ENCODE measurements around the gene CD177. TPM values are rescaled to one million over a fixed set of nuclear protein-coding genes. Genes with fewer than 3 reads are reported as not detected.

CD177 gene
- polyA plus RNA-seq, 6 donors from 2014 or later, result 0.28 TPM; not detected in 5

DNA sequence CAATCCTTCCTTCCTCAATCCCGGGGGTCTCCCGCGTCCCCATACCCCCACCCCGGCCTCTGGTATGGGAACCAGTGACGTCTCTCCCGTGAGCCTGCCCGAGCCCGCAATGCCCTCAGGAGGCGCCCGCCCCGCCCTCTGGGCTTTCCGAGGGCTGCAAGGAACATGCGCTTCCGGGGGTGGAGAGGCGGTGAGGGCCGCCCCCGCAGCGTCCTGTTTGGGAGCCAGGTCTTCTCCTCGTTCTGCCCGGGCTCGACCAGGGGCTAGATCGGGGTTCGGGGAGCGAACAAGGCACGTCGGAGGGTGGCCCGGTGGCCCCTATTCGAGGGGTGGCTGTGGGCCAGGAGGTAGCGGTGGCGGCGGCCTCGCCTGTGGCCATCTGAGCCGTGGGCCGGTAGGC, 54.6 kb downstream of the CD177 start:
- peaks cover 0 to 15% (median 9%) of the 10 kb centered on the region in 7 donors for H3K9me3 Mint-ChIP-seq

DNA sequence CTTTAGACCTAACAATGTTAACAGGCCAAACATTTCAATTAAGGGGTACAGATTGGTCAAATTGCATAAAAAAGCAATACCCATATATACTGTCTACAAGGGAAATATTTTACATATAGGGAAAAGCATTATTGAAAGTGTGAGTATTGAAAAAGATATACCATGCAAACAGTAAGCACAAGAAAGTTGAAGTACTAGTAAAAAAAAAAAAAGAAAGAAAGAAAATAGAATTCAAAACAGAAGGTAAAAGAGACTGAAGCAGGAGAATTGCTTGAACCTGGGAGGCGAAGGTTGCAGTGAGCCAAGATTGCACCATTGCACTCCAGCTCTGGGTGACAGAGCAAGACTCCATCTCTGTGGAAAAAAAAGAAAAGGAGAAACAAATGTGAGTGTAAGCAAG, 55.9 kb downstream of the CD177 start:
- H3K4me3 Mint-ChIP-seq, result peak overlapping the region in 1 of 8 donors; percentile 37
- H3K27me3 Mint-ChIP-seq, result peaks cover 0 to 31% (median 17%) of the 10 kb centered on the region in 3 donors
- DNase-seq (no peak), ATAC-seq (ENCODE audit: low read depth in 2 of 2) (no peak)
- H3K9me3 Mint-ChIP-seq, result peaks cover 0 to 18% (median 9%) of the 10 kb centered on the region in 7 donors
- H3K36me3 Mint-ChIP-seq, result no peaks in the 10 kb centered on the region
- H3K4me1 Mint-ChIP-seq, result no peaks in the 10 kb centered on the region
- H3K27ac Mint-ChIP-seq, result no peak overlapping the region

More for the DNA sequence above, 54.6 kb downstream of the CD177 start:
- Mint-ChIP-seq H3K4me1 (no peaks in the 10 kb centered on the region), H3K27ac (peak overlapping the region in 1 of 6 donors; percentile 47), H3K27me3 (peaks cover 0 to 31% (median 17%) of the 10 kb centered on the region in 3 donors), H3K36me3 (no peaks in the 10 kb centered on the region), H3K4me3 (no peak overlapping the region)
- DNase-seq (no peak), ATAC-seq (ENCODE audit: low read depth in 2 of 2) (no peak)

DNA sequence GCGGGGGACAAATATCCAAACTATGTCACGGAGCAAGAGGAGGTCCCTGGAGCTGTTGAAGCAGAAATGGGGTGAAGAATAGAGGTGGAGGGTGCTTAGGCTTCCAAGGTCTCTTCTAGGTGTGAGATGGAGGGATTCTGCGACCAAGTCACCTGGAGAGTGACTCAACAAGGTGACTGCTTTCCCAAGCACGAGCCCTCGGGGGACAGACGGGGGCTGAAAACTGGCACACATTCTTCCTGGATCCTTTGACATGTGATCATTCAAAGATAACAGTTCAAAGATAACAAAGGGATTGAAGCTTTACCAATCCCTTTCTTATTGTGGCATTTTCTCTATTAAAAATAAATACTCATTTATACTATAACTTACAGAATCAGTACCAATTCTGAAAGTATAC, 59.0 kb downstream of the CD177 start:
- Mint-ChIP-seq H3K36me3 (no peaks in the 10 kb centered on the region), H3K27me3 (peaks cover 4 to 13% (median 10%) of the 10 kb centered on the region in 3 donors), H3K4me3 (no peak overlapping the region), H3K27ac (no peak overlapping the region), H3K9me3 (peaks cover 0 to 18% (median 10%) of the 10 kb centered on the region in 7 donors), H3K4me1 (peaks cover 5 to 13% (median 6%) of the 10 kb centered on the region in 3 donors)
- DNase-seq, result no peak
- no peak for ATAC-seq (ENCODE audit: low read depth in 2 of 2)

Other genes starting within 250 kb of the CD177 start
- gene PSG5, start 167.2 kb upstream of the CD177 start, polyA plus RNA-seq (ENCODE audit: low read depth in 6 of 6), result not detected
- gene PSG4, start 148.0 kb upstream of the CD177 start, polyA plus RNA-seq (ENCODE audit: low read depth in 6 of 6), result not detected
- gene PSG9, start 84.2 kb upstream of the CD177 start, polyA plus RNA-seq (ENCODE audit: low read depth in 6 of 6), result not detected
- gene TEX101, start 61.2 kb downstream of the CD177 start, polyA plus RNA-seq (ENCODE audit: low read depth in 6 of 6), result not detected
- under 1 TPM in 4 of 6 donors, not detected in 2; 0.24 to 0.90 (median 0.45) TPM for gene LYPD3, start 111.9 kb downstream of the CD177 start, polyA plus RNA-seq (ENCODE audit: low read depth in 6 of 6)
- gene PHLDB3, start 151.1 kb downstream of the CD177 start, polyA plus RNA-seq (ENCODE audit: low read depth in 6 of 6), result 1 to 10 TPM in 5 of 6 donors, under 1 TPM in 1; 0.26 to 4.2 (median 2.5) TPM
- gene ETHE1, start 173.5 kb downstream of the CD177 start, polyA plus RNA-seq (ENCODE audit: low read depth in 6 of 6), result 10 to 100 TPM; 15.5 to 30.7 (median 24.0) TPM
- 1 to 10 TPM in 4 of 6 donors, under 1 TPM in 2; 0.39 to 2.2 (median 1.6) TPM for gene ZNF575, start 179.5 kb downstream of the CD177 start, polyA plus RNA-seq (ENCODE audit: low read depth in 6 of 6)
- gene XRCC1, start 221.8 kb downstream of the CD177 start, polyA plus RNA-seq (ENCODE audit: low read depth in 6 of 6), result 10 to 100 TPM; 24.4 to 32.4 (median 29.6) TPM
- gene PINLYP, start 222.1 kb downstream of the CD177 start, polyA plus RNA-seq (ENCODE audit: low read depth in 6 of 6), result 1 to 10 TPM in 5 of 6 donors, not detected in 1; 1.1 to 2.6 (median 2.0) TPM
- 1 to 10 TPM in 4 of 6 donors, under 1 TPM in 1, not detected in 1; 0.93 to 2.4 (median 1.3) TPM for gene IRGQ, start 242.4 kb downstream of the CD177 start, polyA plus RNA-seq (ENCODE audit: low read depth in 6 of 6)
- 10 to 100 TPM in 3 of 6 donors, 1 to 10 TPM in 3; 2.3 to 13.6 (median 10.1) TPM for gene ZNF576, start 242.9 kb downstream of the CD177 start, polyA plus RNA-seq (ENCODE audit: low read depth in 6 of 6)